ENCODE results near the gene NLGN1.

DNA sequence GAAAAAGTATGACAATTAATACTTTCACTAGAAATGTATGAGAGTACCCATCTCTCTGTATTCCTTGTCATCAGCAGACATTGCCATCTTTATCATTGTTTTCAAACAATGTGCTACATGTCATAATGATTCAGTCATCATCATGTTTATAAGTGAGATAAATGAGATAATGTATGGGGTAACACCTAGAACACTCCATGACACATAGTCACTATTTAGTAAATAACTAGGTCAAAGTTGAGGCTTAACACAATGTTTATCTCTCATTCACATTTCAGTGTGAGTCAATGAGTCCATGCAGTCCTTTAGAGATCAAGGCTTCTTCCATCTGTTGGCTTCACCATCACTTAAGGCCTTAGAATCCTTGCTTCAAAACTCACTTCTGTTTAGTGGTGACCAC lies 70.0 kb downstream of the NLGN1 start:
- no peak for TF ChIP-seq JUND (IDR thresholded peaks at IDR 0.05)
- no peak for TF ChIP-seq CTCF (IDR thresholded peaks at IDR 0.05 in 2 of 3, conservative IDR thresholded peaks at IDR 0.05 in 1 of 3; ENCODE audit: borderline replicate concordance in 1 of 3, insufficient read depth in 1 of 3, low read depth in 2 of 3, low read length in 2 of 3)
- no peak for TF ChIP-seq ZFX (IDR thresholded peaks at IDR 0.05)
- no peak for TF ChIP-seq ATF3 (IDR thresholded peaks at IDR 0.05)
